GM21381 (cell line): Measurements from ENCODE around the gene LTK.
A peak's percentile ranks its signal among the peaks of the same experiment; 100 is the strongest.

Experiments
- ATAC-seq: cut with Tn5 transposase; IDR thresholded peaks from one replicate; pipeline ENCODE4 v1.9.1; 2021; ENCODE audit warnings: mild to moderate bottlenecking, moderate library complexity; ENCODE audit not compliant: unreplicated experiment

The LTK gene

DNA sequence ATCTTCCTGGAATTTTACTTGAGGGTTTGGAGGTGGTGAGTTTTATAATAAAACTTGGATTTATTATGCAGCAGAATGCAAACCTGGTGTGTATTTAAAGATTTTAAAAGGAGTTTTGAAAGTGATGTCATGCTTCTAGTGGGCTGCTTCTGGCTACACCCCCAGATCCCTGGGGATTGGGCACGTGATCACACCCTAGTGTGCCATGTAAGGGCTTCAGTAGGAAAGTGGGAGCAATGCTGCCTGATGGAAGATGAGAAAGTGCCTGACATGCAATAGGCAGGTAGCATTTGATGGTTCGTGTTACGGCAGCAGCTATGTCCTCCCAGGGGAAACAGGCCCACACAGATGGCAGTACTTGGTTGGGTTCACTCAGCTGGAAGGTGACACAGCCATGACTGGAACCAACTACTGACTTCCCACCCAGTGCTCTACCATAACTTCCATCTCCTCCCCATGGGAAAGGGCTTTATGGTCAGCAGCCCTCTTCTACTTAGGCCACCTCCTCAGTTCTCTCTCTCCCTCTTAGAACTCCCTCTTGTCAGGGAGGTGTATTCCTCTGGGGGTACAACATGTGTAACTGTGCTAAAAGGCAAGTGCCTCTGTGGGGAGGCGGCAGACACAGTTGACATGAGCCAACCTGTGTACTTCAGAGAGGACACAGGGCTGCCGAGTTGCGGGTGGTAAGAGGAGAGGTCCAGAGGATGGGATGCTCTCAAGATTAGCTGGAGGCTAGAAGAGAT lies 14.3 kb downstream of the LTK start:
- ATAC-seq = no peak

DNA sequence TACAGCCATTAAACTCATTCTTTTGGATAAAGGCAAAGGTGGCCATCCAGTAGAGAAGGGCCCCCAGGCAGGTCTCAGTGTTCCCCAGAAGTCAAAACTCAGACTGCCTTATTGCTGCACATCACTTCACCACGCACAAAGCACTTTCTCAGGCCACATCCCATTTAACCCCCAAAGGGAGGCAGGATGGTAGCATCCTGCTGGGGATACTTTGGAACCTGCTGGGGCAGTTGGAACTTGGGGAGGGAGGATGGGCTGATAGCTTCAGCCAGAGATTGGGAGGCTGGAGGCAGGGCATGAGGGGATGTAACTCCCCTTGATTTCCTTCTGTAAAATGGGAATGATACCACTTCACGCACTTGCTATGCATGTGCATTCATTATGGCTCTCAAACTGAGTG lies 15.0 kb downstream of the LTK start:
- no peak for ATAC-seq

DNA sequence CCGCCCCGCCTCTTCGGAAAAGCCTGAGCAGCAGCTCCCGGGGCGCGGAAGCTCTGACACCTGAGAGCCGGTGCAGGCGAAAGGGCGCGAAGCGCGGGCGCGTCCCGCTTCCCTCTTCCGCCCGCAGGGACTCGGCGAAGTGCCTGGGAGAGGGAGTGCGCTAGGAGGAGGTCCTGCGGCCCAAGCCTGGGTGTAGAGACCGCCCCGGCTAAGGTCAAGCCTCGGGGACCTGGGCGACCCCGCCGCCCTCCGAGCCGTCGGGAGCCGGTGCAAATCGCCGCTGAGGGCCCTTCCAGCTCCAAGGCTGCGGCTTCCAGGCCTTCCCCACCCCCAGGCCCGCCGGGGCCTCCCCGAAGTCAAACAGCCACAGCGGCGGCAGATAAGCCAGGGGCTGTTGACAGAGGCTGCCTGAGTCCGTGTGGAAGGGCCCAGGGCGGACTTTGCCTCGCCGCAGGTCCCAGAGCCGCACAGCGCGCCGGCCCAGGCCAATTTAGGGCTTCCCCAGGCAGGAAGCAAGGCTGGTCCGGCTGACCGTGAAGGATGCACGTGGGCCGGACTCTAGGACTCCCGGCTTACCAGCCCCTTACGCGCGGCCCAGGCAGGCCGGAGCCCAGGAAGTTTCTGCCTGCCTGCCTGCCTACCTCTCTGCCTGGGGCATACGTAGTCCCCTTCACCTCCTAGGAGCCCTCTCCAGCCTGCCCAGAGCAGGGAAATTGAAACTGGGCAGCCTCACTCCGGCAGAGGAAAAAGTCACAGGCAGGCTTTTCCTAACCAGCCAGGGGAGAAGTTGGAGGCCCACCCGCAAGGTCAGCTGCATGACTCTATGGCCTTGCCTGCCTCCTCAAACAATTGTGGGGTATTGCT lies 17.7 kb downstream of the LTK start:
- ATAC-seq = no peak

DNA sequence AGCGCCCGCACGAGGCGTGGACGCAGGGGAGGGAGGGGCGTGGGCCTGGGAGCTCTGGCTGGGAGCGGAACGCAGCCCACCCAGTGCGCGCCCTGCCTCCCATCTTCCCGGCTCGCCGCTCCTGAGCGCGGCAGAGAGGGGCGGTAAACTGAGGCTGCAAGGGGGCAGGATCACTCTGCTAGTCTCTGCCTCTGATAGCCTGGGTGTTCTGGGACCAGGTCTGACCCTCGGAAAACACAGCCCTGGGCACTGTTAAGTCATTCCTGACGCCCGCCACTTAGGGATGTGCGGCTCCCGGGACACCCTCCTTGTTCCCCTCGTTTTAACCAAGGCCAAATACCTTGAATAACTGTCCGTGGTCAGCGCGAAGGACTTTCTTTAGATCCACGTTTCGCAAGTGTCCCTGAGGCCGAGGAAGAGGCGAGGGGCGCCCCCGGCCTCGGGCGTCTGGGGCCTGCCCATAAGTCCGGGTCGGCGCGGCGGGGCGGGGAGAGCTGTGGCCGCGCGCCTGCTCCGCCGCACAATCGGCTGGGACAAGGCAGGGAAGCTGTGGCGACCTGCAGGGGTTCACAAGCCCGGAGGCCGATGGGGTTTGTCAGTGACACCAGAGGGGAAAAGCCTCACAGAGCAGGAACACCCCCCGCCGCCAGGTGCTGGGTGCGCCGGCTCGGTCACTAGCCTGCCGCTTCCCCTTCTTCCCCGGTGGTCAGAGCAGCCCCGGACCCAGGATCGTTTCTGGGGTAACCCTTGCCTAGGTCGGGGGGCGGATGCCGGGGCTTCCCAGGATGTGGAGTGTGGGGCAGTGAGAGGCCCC lies 18.5 kb downstream of the LTK start:
- ATAC-seq = no peak

DNA sequence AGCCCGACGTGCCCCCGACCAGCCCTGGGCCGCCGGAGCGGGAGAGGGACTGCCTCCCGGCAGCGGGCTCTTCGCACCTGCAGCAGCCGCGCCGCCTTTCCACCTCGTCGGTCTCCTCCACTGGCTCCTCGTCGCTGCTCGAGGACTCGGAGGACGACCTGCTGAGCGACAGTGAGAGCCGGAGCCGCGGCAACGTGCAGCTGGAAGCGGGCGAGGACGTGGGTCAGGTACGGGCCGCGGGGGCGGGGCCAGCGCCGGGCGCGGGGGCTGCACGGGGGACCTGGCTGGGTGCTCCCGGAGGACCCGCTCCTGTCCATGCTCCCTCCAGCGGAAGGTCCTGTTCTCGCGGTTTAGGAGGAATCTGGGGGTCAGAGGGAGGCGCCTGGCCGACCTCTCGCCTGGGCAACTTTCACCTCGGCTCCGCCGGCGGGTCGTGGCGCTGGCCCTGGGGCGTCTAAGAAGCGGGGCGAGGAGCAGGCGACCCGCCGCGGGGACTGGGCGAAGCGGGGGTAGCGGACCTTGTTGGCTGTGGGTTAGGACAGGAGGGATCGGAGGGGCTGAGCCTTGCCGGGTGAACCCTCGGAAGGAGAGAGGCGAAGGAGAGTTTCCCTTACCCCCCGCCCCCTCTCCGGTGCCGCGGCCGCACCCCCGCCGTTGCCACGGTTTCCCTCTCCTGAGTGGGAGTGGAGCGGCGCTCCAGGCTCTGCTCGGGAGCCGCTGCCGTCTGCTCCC lies 19.3 kb downstream of the LTK start:
- peak; percentile 21 for ATAC-seq

DNA sequence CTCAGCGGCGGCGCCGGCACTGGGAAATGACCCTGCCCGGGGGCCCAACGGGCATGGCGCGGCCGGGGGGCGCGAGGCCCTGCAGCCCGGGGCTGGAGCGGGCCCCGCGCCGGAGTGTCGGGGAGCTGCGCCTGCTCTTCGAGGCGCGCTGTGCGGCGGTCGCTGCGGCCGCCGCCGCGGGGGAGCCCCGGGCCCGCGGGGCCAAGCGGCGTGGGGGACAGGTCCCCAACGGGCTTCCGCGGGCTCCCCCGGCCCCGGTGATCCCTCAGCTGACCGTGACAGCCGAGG lies 19.8 kb downstream of the LTK start:
- ATAC-seq = peak; percentile 8

DNA sequence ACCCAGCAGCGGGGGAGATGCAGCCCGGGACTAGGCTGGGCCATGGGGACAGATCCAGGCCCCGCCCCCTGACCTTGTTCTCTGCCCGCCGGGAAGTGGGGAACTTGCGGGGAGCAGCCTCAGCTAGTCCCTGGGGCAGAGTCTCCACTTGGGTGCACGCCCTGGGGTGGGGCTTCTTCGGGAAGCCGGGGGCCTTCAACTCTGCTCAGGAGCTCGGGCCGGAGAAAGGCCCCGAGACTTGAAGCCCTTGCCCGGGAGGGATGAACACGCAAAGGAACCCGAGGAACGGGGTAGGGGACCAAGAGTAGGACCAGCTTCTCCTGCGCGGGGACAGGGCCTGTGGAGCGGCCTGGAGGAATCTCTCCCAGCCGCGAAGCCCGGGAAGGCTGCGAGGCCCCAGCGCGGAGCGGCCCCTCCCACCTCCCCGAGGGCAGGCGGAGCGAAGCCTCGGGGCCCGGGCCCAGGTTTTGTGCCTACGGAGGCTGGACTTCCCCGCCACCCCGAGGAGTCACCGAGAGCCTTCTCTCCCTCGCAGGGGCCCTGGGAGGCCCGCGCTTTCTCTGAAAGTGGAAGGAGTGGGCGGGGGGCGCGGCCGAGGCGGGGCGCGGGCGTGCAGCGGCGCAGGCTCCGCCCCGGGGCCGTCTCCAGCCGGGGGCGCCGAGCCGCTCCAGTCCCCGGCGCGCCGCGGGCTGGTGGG lies 20.3 kb downstream of the LTK start, which contains the start of gene ITPKA:
ITPKA (plus strand) TSS at position 670 of the 697 bp plus-strand sequence. CDS start 54 bp downstream, outside the sequence.
- ATAC-seq = peak; percentile 62

DNA sequence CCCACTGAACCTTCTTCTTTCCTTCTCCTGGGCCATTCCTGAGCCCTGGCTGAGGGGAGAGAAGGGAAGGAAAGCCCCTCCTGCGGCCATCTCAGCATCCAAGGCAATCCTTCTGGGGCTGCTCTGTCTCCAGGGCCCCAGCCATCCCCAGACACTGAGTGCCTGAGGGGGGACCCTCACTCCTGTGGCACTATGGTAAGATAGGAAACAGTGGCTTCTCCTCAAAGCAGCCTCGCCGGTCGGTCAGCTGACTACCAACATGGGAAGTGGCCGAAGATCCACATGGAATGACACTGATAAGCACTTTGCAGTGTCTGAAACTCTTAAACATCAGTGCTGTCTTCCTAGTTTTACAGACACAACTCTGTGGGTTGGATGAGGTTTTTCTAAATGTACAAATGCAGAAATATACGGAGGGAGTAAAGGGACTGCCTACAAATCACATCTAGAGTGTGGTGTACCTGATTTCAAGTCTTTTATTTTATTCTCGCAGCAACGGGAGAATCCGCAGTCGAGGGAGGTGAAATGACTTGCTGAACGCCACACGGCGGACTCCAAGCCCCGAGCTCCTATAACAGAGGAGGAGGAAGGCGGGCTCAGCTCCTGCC lies 20.9 kb downstream of the LTK start:
- no peak for ATAC-seq

DNA sequence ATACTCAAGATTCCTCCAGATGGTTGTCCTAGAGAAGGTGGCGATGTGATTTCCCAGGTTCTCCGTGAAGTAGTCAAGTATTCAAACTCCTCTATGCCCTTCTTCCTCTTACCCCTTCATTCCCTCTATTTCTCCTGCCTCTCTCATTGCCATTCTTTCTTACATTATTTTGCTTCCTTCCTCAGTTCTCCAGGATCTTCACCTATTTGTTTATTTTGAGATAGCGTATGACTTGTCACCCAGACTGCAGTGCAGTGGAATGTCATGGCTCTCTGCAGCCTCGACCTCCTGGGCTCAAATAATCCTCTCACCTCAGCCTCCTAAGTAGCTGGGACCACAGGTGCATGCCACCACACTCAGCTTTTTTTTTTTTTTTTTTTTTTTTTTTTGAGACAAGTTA lies 21.7 kb downstream of the LTK start:
- ATAC-seq = no peak

DNA sequence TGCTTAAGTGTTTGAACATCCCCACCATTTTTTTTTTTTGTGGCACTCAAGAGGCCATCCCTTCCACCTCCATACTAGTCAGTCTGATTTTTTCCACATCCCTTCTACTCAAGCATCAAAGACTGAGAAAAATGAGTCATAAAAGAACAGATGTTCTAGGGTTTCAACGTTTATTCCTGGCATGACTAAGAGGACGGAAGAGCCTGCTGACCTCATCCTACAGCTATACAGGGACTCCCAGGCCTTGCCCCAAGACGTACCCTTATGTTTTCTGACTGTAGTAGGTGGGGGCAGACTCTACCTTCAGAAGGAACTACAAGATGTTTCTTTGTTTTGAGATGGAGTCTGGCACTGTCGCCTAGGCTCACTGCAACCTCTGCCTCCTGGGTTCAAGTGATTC lies 23.3 kb downstream of the LTK start:
- ATAC-seq = no peak

DNA sequence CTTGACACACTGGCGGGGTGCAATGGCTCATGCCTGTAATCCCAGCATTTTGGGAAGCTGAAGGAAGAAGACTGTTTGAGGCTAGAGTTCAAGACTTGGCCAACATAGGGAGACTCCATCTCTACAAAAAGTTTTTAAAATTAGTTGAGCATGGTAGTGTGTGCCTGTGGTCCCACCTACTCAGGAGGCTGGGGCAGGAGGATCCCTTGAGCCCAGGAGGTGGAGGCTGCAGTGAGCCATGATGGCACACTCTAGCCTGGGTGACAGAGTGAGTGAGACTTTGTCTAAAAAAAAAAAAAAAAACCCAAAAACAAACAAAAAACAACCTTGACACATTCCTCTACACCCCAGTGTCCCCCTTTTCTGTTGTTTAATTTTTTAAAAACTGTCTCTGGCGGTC lies 24.0 kb downstream of the LTK start:
- no peak for ATAC-seq

DNA sequence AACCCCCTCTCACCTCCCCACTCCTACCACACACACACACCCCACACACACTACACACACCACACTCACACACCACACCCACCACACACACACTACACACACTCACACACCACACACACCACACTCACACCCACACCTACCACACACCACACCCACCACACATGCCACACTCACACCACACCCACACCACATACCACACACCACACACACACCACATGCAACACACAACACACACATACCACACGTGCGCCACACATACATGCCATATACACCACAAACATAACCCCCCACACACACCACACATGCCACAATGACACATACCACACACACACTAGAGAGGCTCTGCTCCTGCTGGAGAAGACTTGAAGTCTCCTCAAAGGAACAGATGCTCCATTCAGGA lies 25.8 kb downstream of the LTK start:
- ATAC-seq = no peak

DNA sequence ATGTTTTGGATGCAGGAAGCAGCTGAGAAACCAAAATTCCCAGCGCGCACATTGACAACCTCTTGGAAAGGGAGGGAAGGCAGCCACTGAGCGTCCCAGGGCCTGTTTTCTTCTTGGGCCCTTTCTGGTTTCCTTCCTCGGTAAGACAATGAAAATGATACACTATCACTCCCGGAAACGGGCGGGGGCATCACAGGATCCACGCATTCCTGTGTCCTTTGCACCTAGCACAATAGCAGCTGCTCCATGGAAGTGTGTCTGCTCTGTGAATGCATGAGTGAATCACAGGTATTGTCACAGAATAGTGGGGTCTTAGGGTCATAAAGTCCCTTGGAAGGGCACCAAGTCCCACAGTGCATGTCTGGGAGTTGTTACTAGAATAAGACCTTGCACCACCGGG lies 26.2 kb downstream of the LTK start:
- ATAC-seq = no peak

DNA sequence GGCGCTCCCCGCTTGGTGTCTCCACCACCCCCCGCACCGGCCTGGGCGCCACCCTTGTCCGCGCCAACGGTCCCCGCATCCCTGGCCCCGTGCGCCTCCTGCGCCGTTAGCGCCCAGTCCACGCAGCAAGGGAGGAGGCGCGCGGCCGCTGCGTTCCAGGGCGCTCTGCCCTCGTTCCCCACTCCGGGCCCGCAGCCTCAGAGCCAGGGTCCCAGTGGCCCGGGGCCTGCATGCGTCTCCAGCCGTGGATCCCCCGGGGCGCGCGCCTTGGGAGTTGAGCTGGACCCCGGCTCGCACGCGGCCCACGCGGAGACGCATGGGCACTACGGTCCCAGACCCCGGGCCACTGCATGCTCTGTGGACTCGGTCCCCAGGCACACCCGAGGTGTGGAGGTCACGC lies 27.3 kb downstream of the LTK start:
- ATAC-seq = no peak

DNA sequence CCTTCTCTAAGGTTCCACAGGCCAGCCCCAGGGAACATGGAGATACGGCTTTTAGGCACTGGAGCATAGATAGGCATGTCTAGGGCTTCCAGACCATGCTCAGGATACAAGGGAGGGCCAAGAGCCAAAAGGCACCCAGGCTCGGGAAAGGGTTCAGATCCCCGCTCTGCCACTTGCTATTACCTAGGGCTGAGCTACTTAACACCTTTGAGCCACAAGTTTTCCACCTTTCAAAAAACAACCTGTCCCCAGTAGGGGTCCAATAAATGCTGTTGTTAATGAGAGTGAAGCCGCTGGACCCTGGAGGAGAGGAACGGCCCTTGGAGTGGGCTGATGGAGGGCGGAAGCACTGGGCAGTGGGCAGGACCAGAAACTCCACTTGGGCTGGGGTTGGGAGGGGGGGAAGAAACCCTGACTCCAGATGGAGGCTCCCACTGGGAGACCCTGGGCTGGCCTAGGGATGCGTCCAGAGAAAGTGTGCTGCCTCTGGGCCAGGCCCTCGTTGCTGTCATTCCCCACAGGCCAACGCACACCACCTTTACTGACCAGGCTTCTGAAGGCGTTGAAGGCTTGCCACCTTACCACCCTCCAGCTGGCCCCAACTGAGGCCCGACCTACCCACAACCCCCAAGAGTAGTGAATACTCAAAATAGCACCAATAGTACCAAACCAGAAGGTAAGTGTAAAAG lies 28.5 kb downstream of the LTK start:
- ATAC-seq = no peak

DNA sequence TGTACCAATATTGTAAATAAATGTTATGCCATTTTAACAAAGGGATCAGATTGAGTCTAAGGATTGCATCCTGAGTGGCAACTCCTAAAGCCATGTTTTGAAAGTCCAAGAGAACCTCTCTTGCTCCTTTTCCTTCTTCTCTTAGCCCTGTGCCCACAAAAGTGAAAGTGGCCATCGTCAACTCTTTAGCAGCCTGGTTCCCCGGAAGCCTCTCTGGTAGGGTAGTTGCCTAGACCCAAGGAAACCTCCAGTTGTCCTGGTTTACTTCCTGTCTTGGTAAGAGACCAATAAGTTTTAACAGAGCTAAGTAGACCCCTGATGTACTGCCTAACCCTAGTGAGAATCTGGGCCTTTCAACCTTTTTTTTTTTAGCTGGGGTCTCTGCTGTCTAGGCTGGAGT lies 30.1 kb downstream of the LTK start:
- peak; percentile 7 for ATAC-seq

DNA sequence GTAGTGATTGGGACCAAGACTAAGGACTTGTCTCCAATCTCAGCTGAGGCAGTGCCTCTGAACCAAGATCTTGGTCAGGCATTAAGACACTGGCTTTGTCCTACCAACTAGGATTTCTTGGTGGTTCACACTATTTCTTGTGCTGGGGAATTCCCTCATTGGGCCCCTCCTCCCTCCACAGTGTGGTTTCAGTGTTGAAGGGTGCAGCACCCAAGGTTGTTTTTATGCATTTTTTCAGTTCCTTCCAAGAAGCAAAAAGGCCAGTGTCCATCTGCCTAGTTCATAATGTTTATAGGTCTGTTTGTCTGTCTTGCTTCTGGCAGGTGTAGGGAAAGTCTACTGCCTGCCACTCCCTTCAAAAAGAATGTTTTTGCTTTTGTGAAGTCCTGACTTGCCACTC lies 30.5 kb downstream of the LTK start:
- ATAC-seq = peak; percentile 66

DNA sequence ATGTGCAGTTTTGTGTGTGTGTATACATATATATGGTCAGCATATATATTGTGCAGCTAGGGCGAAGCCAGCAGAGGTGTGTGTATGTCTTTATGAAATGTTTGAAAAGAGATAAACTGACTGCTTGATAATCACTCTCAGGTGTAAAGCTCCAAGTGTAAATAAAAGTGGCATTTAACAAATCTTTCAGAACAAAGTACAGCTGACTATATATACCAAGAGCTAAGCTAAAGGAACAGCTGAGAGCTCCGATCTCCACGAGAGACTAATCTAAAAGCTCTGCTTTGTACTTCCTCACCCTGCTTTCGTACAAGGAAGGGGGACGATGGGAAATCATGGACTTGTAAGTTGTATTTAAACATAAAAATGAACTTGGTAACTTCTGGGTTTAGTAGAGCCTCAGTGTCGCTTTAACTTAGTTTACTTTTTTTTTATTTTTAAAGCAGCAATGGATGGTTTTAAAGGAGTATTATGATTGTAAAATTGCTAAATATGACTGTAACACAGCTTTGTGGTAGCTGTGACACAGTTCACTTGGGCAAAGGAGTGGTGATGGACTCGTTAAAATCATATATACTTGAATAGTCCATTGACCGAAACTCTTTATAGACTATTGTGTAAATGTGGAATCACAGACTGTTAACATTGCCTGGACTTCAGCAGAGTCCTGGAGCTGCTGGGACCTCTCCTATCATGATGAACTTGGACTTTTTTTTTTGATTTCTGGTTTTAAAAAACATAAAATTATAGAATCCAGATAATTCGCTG lies 31.3 kb downstream of the LTK start:
- no peak for ATAC-seq
